CD4-positive, alpha-beta memory T cell (primary cell): Measurements from ENCODE around the gene NPAS1. TPM values are rescaled to one million over a fixed set of nuclear protein-coding genes. Genes with fewer than 3 reads are reported as not detected.

Experiments
- CTCF ChIA-PET: fragments of 350-600 bp; sonication (Branson Sonifier 250); formaldehyde crosslinking; loops from one replicate; lab custom pipeline; 2021; ENCODE audit warnings: inconsistent platforms; ENCODE audit not compliant: partially characterized antibody; lab: Charles Lee
- POLR2A ChIA-PET: fragments of 350-600 bp; sonication (Branson Sonifier 250); formaldehyde crosslinking; loops from one replicate; lab custom pipeline; 2021; ENCODE audit not compliant: partially characterized antibody; lab: Charles Lee
- DNase-seq, 5 donors: peaks; one replicate each; pipeline versions ENCODE4 v3.0.0 to v3.0.0-alpha.2; 2020 to 2022; ENCODE audit warnings: mixed read lengths in 1 of 5
- H3K27ac ChIP-seq: one replicate; pipeline ENCODE4 v1.7.0; 2013; ENCODE audit warnings: low read depth, low read length
- H3K27me3 ChIP-seq: 2 replicates; pipeline ENCODE4 v1.7.0; 2013; ENCODE audit warnings: mild to moderate bottlenecking, low read length, moderate library complexity; ENCODE audit not compliant: insufficient read depth
- H3K36me3 ChIP-seq: 2 replicates; pipeline ENCODE4 v1.7.0; 2013; ENCODE audit warnings: mild to moderate bottlenecking, low read length, moderate library complexity; ENCODE audit not compliant: insufficient read depth
- H3K4me1 ChIP-seq: 2 replicates; pipeline ENCODE4 v1.7.0; 2013; ENCODE audit warnings: mild to moderate bottlenecking, low read length, moderate library complexity; ENCODE audit not compliant: insufficient read depth
- H3K4me3 ChIP-seq, 2 donors: one replicate each; pipeline ENCODE4 v1.7.0; 2013; ENCODE audit warnings: low read length in 2 of 2, mild to moderate bottlenecking in 1 of 2
- H3K9me3 ChIP-seq, 2 donors: one replicate each; pipeline ENCODE4 v1.7.0; 2013; ENCODE audit warnings: low read length in 2 of 2, control low read depth in 1 of 2; ENCODE audit not compliant: control insufficient read depth in 1 of 2
- H3K27ac Mint-ChIP-seq, 7 donors: one replicate each; pipeline ENCODE4 v1.8.0; 2020 to 2021; ENCODE audit warnings: mixed read lengths in 7 of 7, mild to moderate bottlenecking in 6 of 7, inconsistent platforms in 3 of 7, moderate library complexity in 3 of 7
- H3K27me3 Mint-ChIP-seq, 2 donors: one replicate each; pipeline ENCODE4 v1.8.0; 2020 to 2021; ENCODE audit warnings: mixed read lengths in 2 of 2
- H3K36me3 Mint-ChIP-seq, 2 donors: one replicate each; pipeline ENCODE4 v1.8.0; 2020 to 2021; ENCODE audit warnings: mixed read lengths in 2 of 2, inconsistent platforms in 1 of 2, mild to moderate bottlenecking in 1 of 2
- H3K4me1 Mint-ChIP-seq, 4 donors: one replicate each; pipeline ENCODE4 v1.8.0; 2020 to 2021; ENCODE audit warnings: mixed read lengths in 4 of 4, mild to moderate bottlenecking in 1 of 4
- H3K4me3 Mint-ChIP-seq, 8 donors: one replicate each; pipeline ENCODE4 v1.8.0; 2020 to 2021; ENCODE audit warnings: mixed read lengths in 8 of 8, mild to moderate bottlenecking in 7 of 8, moderate library complexity in 6 of 8, inconsistent platforms in 3 of 8
- H3K9me3 Mint-ChIP-seq, 8 donors: one replicate each; pipeline ENCODE4 v1.8.0; 2020 to 2021; ENCODE audit warnings: mixed read lengths in 8 of 8, mild to moderate bottlenecking in 5 of 8, inconsistent platforms in 3 of 8, moderate library complexity in 1 of 8
- intact Hi-C: fragments of 100-400 bp; cut with micrococcal nuclease; formaldehyde crosslinking; loops from one replicate; pipeline ENCODE4 v1.15.1; 2023
- polyA plus RNA-seq, 2 donors: library from polyadenylated mRNA; unstranded; fragments of 300-500 nt; fragmentation: Illumina TruSeq; gene quantifications; one replicate each; pipeline ENCODE4 v1.2.3, GENCODE V29; 2021
- total RNA-seq, 2 experiments: library from RNA; stranded (reverse); gene quantifications; one replicate each; pipeline ENCODE4 v1.2.3, GENCODE V29; 2021

NPAS1 gene
- total and polyA plus RNA-seq, 4 experiments from 2014 or later: 0.35 to 0.64 TPM; not detected in 2

- Mint-ChIP-seq H3K36me3 (no peaks in the 10 kb centered on the region), H3K4me1 (peaks cover 7 to 21% (median 15%) of the 10 kb centered on the region in 4 donors), H3K4me3 (peak overlapping the region in 4 of 8 donors; percentile 26 to 54 (median 36)), H3K27me3 (peaks cover 25 to 27% of the 10 kb centered on the region in 2 donors), H3K27ac (peak overlapping the region in 1 of 7 donors; percentile 16), H3K9me3 (no peaks in the 10 kb centered on the region)
- DNase-seq: no peak
- ChIA-PET POLR2A (interaction anchor here (0.6 to 1.2 kb wide), 2 partner anchors 75 to 82 kb away, joined by 3 read pairs; no protein-coding TSS in a partner anchor), CTCF (interaction anchor here (1.1 to 1.2 kb wide), 2 partner anchors 16 to 249 kb away, joined by 3 to 5 read pairs; no protein-coding TSS in a partner anchor)
- intact Hi-C loops: no loop called here
- H3K4me1 ChIP-seq: peaks cover 31% of the 10 kb centered on the region
- H3K4me3 ChIP-seq: no peak overlapping the region
- H3K27ac ChIP-seq: no peak overlapping the region
- no peaks in the 10 kb centered on the region for H3K9me3 ChIP-seq
- H3K27me3 ChIP-seq: peaks cover 26% of the 10 kb centered on the region
- no peaks in the 10 kb centered on the region for H3K36me3 ChIP-seq
Measured at GRCh38 chr19:47018923-47019322, 714 bp upstream of the NPAS1 start.

- H3K4me3 ChIP-seq: no peak overlapping the region
- H3K36me3 ChIP-seq: no peaks in the 10 kb centered on the region
- no peak overlapping the region for H3K27ac Mint-ChIP-seq
- peaks cover 26% of the 10 kb centered on the region for H3K27me3 ChIP-seq
- H3K36me3 Mint-ChIP-seq: no peaks in the 10 kb centered on the region
- ChIA-PET POLR2A (no interaction called here), CTCF (no interaction called here)
- H3K27me3 Mint-ChIP-seq: peaks cover 28 to 29% of the 10 kb centered on the region in 2 donors
- no peaks in the 10 kb centered on the region for H3K9me3 ChIP-seq
- peak overlapping the region in 5 of 8 donors; percentile 17 to 65 (median 25) for H3K4me3 Mint-ChIP-seq
- no peak overlapping the region for H3K27ac ChIP-seq
- peaks cover 31% of the 10 kb centered on the region for H3K4me1 ChIP-seq
- intact Hi-C loops: no loop called here
- no peak for DNase-seq
- H3K9me3 Mint-ChIP-seq: no peaks in the 10 kb centered on the region
- peaks cover 7 to 21% (median 15%) of the 10 kb centered on the region in 4 donors for H3K4me1 Mint-ChIP-seq
Measured at GRCh38 chr19:47020132-47020805, 632 bp downstream of the NPAS1 start.

GRCh38 chr19:47020992-47021496, 1.4 kb downstream of the NPAS1 start:
- H3K27ac Mint-ChIP-seq: peak overlapping the region in 1 of 7 donors; percentile 25
- no peak for DNase-seq
- H3K27me3 Mint-ChIP-seq: peaks cover 31 to 32% of the 10 kb centered on the region in 2 donors
- POLR2A ChIA-PET: interaction anchor here (0.8 kb wide), 2 partner anchors 8 to 12 kb away, joined by 3 to 4 read pairs; no protein-coding TSS in a partner anchor
- peaks cover 7 to 21% (median 15%) of the 10 kb centered on the region in 4 donors for H3K4me1 Mint-ChIP-seq
- intact Hi-C loops: no loop called here
- CTCF ChIA-PET: interaction anchor here (2.4 kb wide), 1 partner anchor 8 kb away, joined by 12 read pairs; no protein-coding TSS in a partner anchor
- Histone ChIP-seq H3K4me3 (no peak overlapping the region), H3K36me3 (no peaks in the 10 kb centered on the region), H3K27ac (no peak overlapping the region), H3K4me1 (peaks cover 31% of the 10 kb centered on the region), H3K9me3 (no peaks in the 10 kb centered on the region), H3K27me3 (peaks cover 29% of the 10 kb centered on the region)
- H3K4me3 Mint-ChIP-seq: peak overlapping the region; percentile 50 to 73 (median 65)
- no peaks in the 10 kb centered on the region for H3K36me3 Mint-ChIP-seq
- no peaks in the 10 kb centered on the region for H3K9me3 Mint-ChIP-seq

GRCh38 chr19:47021536-47022139, 2.0 kb downstream of the NPAS1 start:
- Mint-ChIP-seq H3K27ac (no peak overlapping the region), H3K36me3 (no peaks in the 10 kb centered on the region), H3K27me3 (peaks cover 37 to 38% of the 10 kb centered on the region in 2 donors), H3K4me3 (peak overlapping the region in 1 of 8 donors; percentile 70), H3K9me3 (peaks cover 0 to 2% (median 0%) of the 10 kb centered on the region in 8 donors), H3K4me1 (peaks cover 7 to 21% (median 15%) of the 10 kb centered on the region in 4 donors)
- CTCF ChIA-PET: interaction anchor here (1.5 to 2.4 kb wide), 2 partner anchors 7 to 9 kb away, joined by 6 to 12 read pairs; no protein-coding TSS in a partner anchor
- Histone ChIP-seq H3K27ac (no peak overlapping the region), H3K36me3 (no peaks in the 10 kb centered on the region), H3K9me3 (no peaks in the 10 kb centered on the region), H3K4me3 (no peak overlapping the region), H3K4me1 (peaks cover 31% of the 10 kb centered on the region), H3K27me3 (peaks cover 29% of the 10 kb centered on the region)
- intact Hi-C loops: no loop called here
- POLR2A ChIA-PET: interaction anchor here (0.8 kb wide), 2 partner anchors 9 to 12 kb away, joined by 3 to 4 read pairs; no protein-coding TSS in a partner anchor
- DNase-seq: no peak

- DNase-seq: no peak
- Mint-ChIP-seq H3K4me1 (peaks cover 7 to 21% (median 15%) of the 10 kb centered on the region in 4 donors), H3K4me3 (peak overlapping the region in 1 of 8 donors; percentile 35), H3K9me3 (peaks cover 0 to 2% (median 0%) of the 10 kb centered on the region in 8 donors), H3K27me3 (peaks cover 38 to 42% of the 10 kb centered on the region in 2 donors), H3K27ac (no peak overlapping the region), H3K36me3 (no peaks in the 10 kb centered on the region)
- Histone ChIP-seq H3K9me3 (no peaks in the 10 kb centered on the region), H3K36me3 (no peaks in the 10 kb centered on the region), H3K27me3 (peaks cover 29% of the 10 kb centered on the region), H3K27ac (no peak overlapping the region), H3K4me1 (peaks cover 31% of the 10 kb centered on the region), H3K4me3 (no peak overlapping the region)
- ChIA-PET CTCF (interaction anchor here (1.5 to 2.4 kb wide), 2 partner anchors 8 to 9 kb away, joined by 6 to 12 read pairs; no protein-coding TSS in a partner anchor), POLR2A (interaction anchor here (0.8 kb wide), 1 partner anchor 9 kb away, joined by 4 read pairs; no protein-coding TSS in a partner anchor)
- intact Hi-C loops: no loop called here
Measured at GRCh38 chr19:47022140-47022536, 2.5 kb downstream of the NPAS1 start.

- intact Hi-C loops: no loop called here
- peaks cover 7 to 21% (median 15%) of the 10 kb centered on the region in 4 donors for H3K4me1 Mint-ChIP-seq
- no peaks in the 10 kb centered on the region for H3K36me3 Mint-ChIP-seq
- Histone ChIP-seq H3K4me3 (no peak overlapping the region), H3K27me3 (peaks cover 33% of the 10 kb centered on the region), H3K4me1 (peaks cover 31% of the 10 kb centered on the region), H3K27ac (no peak overlapping the region), H3K9me3 (no peaks in the 10 kb centered on the region), H3K36me3 (no peaks in the 10 kb centered on the region)
- H3K27ac Mint-ChIP-seq: peak overlapping the region in 1 of 7 donors; percentile 43
- peak overlapping the region in 6 of 8 donors; percentile 25 to 75 (median 54) for H3K4me3 Mint-ChIP-seq
- H3K27me3 Mint-ChIP-seq: peaks cover 41 to 45% of the 10 kb centered on the region in 2 donors
- CTCF ChIA-PET: interaction anchor here (0.9 to 2.4 kb wide), 3 partner anchors 8 to 14 kb away, joined by 3 to 12 read pairs (median 6); no protein-coding TSS in a partner anchor
- no peak for DNase-seq
- POLR2A ChIA-PET: no interaction called here
- peaks cover 0 to 2% (median 0%) of the 10 kb centered on the region in 8 donors for H3K9me3 Mint-ChIP-seq
Measured at GRCh38 chr19:47022541-47023447, 3.2 kb downstream of the NPAS1 start.
